Measurements from ENCODE around the gene HYAL2.
"Not testable (repeated sequence)": the region's sequence is repeated elsewhere in the genome, so short reads cannot be mapped to it uniquely, and the experiment has no call there.

HYAL2 gene

GRCh38 chr3:50319181-50319893, 3.2 kb downstream of the HYAL2 start:
- no peak for TF ChIP-seq CTCF (IDR thresholded peaks at IDR 0.05; ENCODE audit: borderline replicate concordance, insufficient read depth, low read depth, low read length)
- no peak overlapping the region for H3K4me3 ChIP-seq (ENCODE audit: low read depth, low read length)

- no peak for TF ChIP-seq CTCF (IDR thresholded peaks at IDR 0.05; ENCODE audit: borderline replicate concordance, insufficient read depth, low read depth, low read length)
- H3K4me3 ChIP-seq (ENCODE audit: low read depth, low read length), result no peak overlapping the region
Measured at GRCh38 chr3:50318615-50319014, 3.9 kb downstream of the HYAL2 start.

GRCh38 chr3:50318163-50318562, 4.4 kb downstream of the HYAL2 start:
- no peak overlapping the region for H3K4me3 ChIP-seq (ENCODE audit: low read depth, low read length)
- TF ChIP-seq CTCF (IDR thresholded peaks at IDR 0.05; ENCODE audit: borderline replicate concordance, insufficient read depth, low read depth, low read length), result no peak

GRCh38 chr3:50317300-50317699, 5.2 kb downstream of the HYAL2 start:
- no peak overlapping the region for H3K4me3 ChIP-seq (ENCODE audit: low read depth, low read length)
- no peak for TF ChIP-seq CTCF (IDR thresholded peaks at IDR 0.05; ENCODE audit: borderline replicate concordance, insufficient read depth, low read depth, low read length)

GRCh38 chr3:50316657-50317242, 5.8 kb downstream of the HYAL2 start:
- H3K4me3 ChIP-seq (ENCODE audit: low read depth, low read length), result no peak overlapping the region
- no peak for TF ChIP-seq CTCF (IDR thresholded peaks at IDR 0.05; ENCODE audit: borderline replicate concordance, insufficient read depth, low read depth, low read length)

GRCh38 chr3:50314816-50315215, 7.7 kb downstream of the HYAL2 start:
- TF ChIP-seq CTCF (IDR thresholded peaks at IDR 0.05; ENCODE audit: borderline replicate concordance, insufficient read depth, low read depth, low read length), result no peak
- H3K4me3 ChIP-seq (ENCODE audit: low read depth, low read length), result no peak overlapping the region

- TF ChIP-seq CTCF (IDR thresholded peaks at IDR 0.05; ENCODE audit: borderline replicate concordance, insufficient read depth, low read depth, low read length), result no peak
- H3K4me3 ChIP-seq (ENCODE audit: low read depth, low read length), result no peak overlapping the region
Measured at GRCh38 chr3:50314342-50314741, 8.2 kb downstream of the HYAL2 start.

- H3K4me3 ChIP-seq (ENCODE audit: low read depth, low read length), result not testable (repeated sequence)
Measured at GRCh38 chr3:50312041-50312440, 10.5 kb downstream of the HYAL2 start.

Data from GM12875 (cell line).